SHP77 (cell line): ENCODE results near the gene SSC5D.
"Not testable (repeated sequence)": the region's sequence is repeated elsewhere in the genome, so short reads cannot be mapped to it uniquely, and the experiment has no call there.

ENCODE experiments used
- DNase-seq, 2 experiments: peaks; one replicate each; lab custom pipeline; 2025; lab: John Stamatoyannopoulos, UW

SSC5D gene

GRCh38 chr19:55486971-55487923 is 989 bp upstream of the SSC5D start:
- DNase-seq, result no peak

GRCh38 chr19:55488986-55489710 is 912 bp downstream of the SSC5D start:
- DNase-seq, result no peak

DNA sequence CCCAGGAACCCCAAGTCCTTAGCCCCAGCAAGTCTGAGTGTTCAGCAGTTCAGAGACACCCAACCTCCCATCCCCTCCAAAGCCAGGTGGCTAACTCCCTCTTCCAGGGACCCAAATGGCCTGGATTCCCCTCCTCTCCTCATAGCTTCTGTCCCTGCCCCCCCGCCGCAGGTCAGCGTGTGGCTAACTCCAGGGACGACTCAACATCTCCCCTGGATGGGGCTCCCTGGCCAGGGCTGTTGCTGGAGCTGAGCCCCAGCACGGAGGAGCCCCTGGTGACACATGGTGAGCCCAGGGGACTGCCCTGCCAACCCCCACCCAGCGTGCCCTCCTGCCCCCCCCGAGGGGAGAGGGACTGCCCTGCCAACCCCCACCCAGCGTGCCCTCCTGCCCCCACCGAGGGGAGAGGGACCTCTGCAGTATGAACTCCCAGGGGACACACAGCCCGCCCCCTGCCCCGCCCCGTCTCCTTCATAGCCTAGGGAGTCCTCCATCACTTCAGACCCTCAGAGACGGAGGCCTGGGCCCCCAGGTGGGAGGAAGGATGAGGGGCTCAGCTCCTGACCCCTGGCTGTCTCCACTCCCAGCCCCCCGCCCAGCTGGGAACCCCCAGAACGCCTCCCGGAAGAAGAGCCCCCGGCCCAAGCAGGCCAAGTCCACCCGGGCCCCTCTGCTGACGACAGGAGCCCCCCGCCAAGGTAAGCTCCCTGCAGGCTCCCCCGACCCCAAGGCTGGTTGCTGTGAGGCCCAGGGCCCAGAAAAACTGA is 1.7 kb downstream of the SSC5D start:
- DNase-seq, result no peak

DNA sequence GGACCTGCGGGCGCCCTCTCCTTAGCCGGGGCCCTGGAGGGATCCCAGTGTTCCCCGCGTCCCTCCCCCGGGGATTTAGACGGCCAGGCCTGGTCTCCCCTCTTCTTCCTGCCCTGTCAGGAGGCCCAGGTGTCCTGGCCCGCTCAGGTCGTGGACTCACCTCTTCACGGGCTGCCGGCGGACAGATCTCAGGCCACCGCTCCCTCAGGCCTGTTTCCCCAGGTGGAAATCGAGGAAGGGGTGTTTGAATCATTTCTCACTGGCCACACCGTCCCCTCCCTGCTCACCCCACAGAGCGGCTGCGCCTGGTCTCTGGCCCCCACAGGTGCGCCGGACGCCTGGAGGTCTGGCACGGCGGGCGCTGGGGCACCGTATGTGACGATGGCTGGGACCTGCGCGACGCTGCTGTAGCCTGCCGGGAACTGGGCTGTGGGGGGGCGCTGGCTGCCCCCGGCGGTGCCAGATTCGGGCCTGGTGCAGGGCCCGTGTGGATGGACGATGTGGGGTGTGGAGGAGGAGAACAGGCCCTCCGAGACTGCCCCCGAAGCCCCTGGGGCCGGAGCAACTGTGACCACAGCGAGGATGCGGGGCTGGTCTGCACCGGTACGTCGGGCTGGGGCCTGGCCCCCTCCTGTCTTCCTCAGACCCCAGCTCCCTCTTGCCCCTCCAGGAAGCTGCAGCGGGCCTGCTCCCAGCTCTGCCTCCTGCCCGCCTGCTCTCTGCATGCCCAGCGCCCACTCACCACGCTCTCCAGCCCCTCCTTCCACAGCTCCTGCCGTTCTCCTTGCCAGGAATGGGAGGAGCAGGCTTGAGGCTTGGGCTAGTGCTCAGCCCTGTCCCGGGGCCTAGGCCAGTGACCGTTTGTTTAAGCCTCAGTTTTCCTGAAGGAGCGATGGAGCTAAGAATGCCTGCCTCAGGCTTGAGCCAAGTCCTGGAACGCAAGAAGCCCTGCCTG is 2.5 kb downstream of the SSC5D start:
- no peak for DNase-seq

DNA sequence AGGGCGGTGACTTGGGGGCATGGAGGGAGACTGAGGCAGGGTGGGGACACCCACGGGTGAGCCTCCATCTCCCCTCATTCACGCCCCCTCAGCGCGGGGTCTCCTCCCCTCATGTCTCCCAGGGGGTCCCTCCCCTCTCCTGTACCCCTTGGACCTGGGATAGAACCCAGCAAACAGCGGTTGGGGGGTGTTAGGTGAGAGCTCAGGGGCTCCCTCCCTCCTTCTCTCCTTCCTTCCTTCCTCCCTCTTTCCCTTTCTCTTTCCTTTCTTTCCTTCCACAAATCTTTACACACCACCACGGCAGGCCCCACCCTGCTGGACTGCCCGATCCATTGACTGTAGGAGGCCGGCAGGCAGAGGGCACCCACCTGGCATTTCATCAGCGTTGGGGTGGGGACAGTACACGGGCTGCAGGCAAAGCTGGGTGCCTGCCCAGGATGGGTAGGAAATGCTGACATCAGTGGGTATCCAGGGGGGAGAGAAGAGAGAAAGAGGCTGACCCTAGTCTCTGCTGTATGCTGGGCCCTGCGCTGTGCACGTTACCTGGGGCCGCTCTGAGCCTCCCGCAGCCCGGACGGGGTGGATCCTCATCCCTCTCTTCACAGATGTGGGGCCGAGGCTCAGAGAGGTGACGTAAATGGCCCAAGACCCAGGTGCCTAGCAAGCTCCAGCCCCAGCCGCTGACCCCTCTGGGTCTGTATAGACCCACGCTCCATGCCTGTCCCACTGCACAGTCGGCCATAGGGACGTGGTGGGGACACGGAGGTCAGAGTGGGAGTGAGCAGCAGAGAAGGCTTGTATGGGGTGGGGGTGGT is 3.5 kb downstream of the SSC5D start:
- peak in 1 of 2 experiments; percentile 28 for DNase-seq

DNA sequence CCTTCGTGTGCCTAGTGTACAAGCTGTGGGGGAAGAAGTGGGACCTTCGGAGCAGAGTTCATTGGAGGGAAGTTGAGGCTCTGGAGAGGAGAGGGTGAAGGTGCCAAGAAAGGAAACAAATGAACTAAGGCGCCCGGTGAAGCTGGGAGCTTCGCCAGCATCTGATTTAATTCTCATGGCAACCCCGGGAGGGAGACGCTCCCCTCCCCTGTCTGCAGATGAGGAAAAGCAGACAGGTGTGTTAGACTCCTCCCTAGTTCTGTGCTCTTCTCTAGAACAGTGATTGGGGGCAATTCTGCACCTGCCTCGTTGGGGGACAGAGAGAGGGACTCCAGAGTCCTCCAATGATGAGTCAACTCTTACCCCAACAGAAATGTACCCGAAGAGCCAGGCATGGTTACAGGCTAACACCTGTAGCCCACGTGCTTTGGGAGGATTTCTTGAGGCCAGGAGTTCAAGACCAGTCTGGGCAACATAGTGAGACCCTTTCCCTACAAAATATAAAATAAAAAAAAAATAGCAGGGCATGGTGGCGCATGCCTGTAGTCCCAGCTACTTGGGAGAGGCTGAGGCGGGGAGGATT is 4.2 kb downstream of the SSC5D start:
- DNase-seq, result no peak

DNA sequence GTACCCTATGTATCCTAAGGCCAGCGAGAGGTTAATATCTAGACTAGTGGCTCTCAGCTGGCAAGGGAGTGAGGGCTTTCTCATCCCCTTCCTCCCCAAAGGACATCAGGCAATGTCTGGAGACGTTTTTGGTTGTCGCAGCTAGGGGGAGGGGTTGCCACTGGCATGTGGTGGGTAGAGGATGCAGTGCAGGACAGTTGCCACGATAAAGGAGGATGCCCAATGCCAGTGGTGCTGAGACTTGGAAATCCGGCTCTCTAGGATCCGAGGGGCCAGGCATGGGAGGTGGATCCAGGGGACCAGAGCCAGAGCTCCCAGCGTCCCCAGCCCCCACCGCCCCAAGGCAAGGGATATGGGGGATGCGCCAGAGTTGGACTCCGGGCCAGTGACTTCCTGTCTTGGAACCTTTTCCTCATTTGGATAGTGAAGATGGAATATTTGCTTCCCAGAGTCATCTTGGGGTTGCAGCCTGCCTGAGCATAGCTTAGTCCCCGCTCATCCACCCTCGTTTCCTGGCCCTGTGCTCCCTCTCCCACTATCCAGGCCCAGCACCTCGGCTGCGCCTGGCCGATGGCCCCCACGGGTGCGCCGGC is 4.9 kb downstream of the SSC5D start:
- DNase-seq, result no peak

DNA sequence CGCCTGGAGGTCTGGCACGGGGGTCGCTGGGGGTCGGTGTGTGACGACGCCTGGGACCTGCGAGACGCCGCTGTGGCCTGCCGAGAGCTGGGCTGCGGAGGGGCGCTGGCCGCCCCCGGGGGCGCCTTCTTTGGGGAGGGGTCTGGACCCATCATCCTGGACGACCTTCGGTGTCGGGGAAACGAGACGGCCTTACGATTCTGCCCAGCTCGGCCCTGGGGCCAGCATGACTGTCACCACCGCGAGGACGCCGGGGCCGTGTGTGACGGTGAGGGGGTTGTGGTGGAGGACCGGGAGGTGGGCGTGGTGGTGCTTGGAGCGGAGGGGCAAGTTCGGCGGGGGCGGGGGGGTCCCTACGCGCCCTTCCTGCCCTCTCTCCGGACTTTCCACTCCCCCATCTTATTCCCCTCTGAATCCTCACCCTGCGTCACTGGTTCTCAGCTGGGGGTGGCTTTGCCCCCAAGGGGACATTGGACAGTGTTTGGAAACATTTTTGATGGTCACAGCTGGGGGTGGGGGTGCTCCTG is 5.5 kb downstream of the SSC5D start:
- DNase-seq, result no peak

- no peak for DNase-seq
Measured at GRCh38 chr19:55494172-55494761, 6.0 kb downstream of the SSC5D start.

DNA sequence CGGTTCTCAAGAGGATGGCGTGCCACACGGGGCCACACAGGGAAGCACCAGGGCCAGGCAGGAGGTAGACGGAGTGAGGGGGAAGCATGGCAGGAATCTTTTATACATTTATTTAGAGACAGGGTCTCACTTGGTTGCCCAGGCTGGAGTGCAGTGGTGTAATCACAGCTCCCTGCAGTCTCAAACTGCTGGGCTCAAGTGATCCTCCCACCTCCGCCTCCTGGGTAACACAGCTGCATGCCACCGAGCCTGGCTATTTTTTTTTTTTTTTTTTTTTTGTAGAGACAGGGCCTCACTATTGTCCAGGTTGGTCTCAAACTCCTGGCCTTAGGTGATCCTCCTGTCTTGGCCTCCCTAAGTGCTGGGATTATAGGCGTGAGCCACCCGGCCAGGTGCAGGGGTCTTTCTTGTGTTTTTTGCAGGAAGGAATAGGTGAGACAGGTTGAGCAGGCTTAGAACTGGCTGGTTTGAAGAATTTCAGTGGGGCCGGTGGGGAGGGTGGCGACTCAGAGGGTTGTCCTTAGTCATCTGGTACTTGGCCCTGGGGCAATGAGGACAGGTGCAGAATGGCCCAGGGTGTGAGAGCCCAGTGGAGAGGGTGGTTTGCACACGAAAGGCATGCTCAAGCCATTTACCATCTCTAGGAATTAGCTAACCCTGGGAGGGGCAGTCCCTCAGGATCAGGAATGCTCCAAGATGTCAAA is 7.6 kb downstream of the SSC5D start:
- DNase-seq, result no peak

DNA sequence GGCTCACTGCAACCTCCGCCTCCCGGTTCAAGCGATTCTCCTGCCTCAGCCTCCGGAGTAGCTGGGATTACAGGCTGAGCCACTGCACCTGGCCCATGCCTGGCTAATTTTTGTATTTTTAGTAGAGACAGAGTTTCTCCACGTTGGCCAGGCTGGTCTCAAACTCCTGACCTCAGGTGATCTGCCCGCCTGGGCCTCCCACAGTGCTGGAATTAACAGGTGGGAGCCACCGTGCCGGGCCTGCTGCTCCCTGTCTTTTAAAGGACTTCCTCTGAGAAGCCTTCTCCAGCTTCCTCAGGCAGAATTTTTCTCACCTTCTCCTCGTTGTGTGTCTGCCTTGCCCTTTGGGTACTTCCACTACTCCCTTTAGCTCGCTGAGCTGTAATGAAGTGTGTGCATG is 8.6 kb downstream of the SSC5D start:
- not testable (repeated sequence) for DNase-seq

GRCh38 chr19:55497763-55498162 is 9.5 kb downstream of the SSC5D start:
- no peak for DNase-seq

DNA sequence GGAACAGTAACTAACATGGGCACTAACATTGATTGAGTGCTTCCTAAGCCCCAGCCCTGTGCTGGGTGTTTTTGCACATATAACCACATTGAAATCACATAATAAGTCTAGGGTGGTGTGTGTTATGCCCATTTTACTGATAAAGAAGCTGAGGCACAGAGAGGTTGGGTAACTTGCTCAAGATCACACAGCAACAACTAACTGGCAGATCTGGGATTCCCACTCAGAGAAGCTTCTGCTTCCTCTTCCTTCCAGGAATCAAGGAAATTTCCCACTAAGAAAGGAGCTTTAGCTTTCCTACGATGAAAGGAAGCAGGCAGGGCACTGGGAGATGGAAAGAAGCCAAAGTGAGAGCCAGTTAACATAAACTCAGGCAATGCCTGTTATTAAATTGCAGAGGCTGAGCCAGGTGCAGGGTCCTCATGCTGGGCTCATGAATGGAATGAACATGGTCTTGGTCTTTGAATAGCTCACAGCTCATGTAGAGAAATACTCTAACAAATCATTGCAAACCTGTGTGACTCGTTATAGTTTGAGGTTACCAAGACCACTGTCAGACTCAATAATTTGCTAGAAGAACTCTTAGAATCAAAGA is 10.1 kb downstream of the SSC5D start:
- no peak for DNase-seq

- no peak for DNase-seq
Measured at GRCh38 chr19:55500368-55500952, 12.2 kb downstream of the SSC5D start.

DNA sequence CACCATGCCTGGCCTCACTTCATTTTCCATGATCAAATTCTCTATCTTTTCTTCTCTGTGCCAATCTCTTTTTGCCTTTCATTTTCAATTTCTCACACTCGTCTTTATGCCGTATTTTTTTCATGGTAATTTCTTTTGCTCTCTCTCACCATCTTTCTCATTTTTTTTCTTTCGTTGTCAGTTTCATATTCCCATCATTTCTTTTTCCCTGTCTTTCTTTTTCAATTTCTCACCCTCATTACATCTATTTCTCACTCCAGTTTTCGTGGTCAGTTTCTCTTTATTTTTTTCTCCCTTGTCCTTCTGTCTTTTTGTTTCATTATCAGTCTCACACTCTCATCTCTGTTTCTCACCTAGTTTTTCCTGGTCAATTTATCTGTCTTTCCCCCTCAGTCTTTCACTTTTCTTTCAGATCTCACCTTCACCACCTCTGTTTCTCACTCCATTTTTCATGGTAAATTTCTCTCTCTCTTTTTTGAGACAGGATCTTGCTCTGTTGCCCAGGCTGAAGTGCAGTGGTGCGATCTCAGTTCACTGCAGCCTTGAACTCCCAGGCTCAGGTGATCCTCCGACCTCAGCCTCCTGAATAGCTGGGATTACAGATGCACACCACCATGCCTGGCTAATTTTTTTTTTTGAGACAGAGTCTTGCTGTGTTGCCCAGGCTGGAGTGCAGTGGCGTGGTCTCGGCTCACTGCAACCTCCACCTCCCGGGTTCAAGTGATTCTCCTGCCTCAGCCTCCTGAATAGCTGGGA is 14.1 kb downstream of the SSC5D start:
- no peak for DNase-seq

DNA sequence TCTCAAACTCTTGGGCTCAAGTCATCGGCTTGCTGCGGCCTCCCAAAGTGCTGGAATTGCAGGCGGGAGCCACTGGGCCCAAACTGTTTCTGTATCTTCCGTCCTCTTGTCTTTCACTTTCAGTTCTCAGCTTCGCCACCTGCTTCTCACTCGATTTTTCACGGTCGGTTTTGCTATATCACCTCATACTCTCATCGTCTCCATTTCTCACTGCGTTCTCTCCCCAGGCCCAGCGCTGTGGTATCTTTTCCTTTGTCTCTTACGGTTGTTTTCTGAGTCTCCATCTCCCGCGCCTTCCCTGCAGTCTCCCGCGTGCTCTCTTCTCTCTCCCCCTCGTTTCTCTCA is 14.9 kb downstream of the SSC5D start:
- no peak for DNase-seq
